HG03095 (cell line): ENCODE measurements around the gene BCO1.

Source experiments
- ATAC-seq: cut with Tn5 transposase; IDR thresholded peaks from one replicate; pipeline ENCODE4 v1.9.1; 2021; ENCODE audit warnings: moderate library complexity; ENCODE audit not compliant: unreplicated experiment

The BCO1 gene

DNA sequence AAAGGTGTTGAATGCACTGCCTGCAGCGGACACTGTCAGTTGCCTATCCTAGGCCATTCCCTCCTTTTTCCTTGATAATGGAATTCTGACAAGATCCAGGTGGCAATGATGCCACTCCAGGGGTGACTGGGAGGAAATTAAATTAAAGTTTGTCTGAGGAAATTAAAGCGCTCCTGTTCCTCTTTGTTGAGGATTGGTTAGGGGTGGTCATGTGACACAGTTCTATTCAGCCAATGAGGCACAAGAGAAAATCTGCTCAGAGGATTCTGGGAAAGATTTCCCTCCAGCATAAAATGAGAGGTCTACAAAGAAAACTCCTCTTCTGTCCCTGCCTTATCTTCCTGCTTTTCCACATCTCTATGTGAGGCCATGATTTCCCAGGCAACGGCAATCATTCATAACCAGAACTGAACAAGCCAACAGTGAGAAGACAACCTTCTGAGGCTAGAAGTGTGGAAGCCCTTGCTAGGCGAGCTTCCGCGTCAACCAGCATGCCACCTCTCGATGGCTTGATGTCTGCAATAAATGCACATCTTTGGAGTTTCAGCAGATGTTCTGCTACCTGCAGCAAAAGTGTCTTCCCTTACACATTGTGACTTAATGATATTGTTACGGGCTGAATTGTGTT lies 5.6 kb upstream of the BCO1 start:
- no peak for ATAC-seq

GRCh38 chr16:81237282-81237681 lies 1.2 kb upstream of the BCO1 start:
- ATAC-seq, result no peak

DNA sequence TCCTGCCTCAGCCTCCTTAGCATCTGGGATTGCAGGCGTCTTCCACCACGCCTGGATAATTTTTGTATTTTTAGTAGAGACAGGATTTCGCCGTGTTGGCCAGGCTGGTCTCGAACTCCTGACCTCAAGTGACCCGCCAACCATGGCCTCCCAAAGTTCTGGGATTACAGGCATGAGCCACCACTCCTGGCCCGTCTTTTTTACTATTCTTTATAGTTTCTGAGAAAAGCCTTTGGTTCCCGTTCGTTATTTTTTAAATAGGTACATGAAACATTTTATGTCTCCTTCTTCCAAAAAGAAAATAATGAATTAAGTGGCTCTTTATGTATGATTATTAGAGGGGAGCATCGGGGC lies 570 bp upstream of the BCO1 start:
- ATAC-seq, result no peak

DNA sequence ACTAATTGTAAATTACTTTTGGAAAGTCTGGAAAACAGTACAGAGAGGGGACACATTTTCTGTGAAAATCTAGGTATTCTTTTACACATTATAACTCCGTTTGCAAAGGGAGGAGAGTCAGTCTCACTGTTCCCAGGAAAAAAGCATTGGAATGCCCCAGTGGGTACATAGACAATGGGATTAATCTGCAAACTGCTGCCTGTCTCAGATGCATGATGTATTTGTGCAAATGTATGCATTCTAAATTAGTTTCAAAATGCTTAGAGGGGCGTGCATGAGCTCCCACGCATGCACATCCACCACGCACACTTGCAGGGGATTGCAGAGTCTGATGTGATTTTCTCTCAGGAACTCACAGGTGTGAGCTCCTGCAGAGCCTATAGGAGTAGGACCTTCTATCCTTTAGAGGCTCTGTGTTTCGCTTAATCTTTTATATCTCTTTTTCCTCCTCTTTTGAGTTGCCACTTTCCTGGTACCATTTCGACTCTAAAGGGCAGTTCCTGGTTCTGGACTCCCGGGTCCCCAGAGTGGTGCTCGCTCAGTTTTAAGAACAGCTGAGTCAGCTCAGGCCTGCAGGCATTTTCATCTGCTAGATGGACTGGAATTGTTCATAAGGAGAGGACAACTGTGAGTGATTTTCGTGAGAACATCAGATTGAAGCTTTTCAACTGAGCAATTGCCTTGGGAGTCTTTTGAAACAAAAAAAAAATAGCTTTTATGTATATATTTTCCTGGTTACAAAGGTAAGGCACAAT lies 1.1 kb downstream of the BCO1 start:
- ATAC-seq, result no peak

- ATAC-seq, result no peak
Observed at GRCh38 chr16:81241706-81242105, 3.2 kb downstream of the BCO1 start.

DNA sequence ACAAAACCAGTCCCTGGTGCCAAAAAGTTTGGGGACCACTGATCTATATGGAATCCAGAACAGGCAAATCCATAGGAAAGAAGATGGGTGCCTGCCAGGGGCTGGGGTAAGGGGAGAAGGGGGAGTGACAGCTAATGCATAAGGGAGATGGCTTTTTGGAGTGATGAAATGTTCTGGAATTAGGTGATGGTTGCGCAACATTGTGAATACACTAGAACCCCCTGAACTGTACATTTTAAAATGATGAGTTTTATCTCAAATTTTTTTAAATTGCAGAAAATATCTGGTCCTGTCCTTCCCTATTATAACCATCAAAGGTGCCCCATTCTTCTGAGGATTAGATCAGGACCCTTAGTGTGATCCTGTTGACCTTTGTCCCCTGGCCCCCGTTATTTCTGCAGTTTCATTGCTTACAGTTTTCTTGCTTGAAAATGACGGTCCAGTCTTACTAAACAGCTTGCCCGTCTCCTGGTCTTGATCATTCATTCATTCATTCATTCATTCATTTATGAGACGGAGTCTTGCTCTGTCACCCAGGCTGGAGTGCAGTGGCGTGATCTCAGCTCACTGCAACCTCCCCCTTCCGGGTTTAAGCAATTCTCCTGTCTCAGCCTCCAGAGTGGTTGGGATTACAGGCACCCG lies 4.6 kb downstream of the BCO1 start:
- no peak for ATAC-seq

DNA sequence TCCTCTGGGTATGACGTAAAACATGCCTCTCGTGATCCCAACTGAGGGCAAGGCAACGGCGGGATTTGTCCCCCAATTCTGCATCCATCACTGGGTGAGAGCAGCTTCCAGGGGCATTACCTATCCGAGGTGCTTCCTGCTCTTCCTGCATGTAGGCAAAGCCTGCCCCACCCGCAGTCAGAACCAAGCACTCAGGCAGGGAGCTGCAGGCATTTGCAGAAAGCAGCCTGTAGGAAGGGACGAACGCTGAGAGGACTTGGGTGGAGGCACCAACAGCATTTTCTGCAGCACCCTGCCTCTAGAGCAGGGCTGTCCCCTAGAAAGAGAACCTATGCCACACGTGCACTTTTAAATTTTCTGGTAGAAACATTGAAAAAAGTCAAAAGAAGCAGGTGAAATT lies 5.5 kb downstream of the BCO1 start:
- no peak for ATAC-seq

- no peak for ATAC-seq
Observed at GRCh38 chr16:81251871-81252270, 13.4 kb downstream of the BCO1 start.

DNA sequence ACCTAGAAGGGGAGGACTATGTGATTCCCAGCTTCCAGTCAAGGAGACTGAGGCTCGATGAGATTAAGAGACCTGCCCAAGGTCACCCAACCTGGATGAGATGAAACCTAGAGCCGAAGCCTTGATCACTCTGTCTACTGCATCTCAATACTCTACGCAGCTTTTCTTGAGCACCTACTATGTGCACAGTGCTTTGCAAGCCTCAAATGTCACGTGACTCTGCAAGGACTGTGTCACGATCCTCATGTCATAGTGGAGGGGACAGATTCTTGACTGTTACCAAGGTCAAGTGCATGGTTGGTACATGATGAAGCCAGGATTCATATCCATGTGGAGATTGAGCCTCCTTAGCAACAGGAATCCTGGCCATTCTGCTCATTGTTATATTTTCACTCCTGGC lies 14.7 kb downstream of the BCO1 start:
- no peak for ATAC-seq

DNA sequence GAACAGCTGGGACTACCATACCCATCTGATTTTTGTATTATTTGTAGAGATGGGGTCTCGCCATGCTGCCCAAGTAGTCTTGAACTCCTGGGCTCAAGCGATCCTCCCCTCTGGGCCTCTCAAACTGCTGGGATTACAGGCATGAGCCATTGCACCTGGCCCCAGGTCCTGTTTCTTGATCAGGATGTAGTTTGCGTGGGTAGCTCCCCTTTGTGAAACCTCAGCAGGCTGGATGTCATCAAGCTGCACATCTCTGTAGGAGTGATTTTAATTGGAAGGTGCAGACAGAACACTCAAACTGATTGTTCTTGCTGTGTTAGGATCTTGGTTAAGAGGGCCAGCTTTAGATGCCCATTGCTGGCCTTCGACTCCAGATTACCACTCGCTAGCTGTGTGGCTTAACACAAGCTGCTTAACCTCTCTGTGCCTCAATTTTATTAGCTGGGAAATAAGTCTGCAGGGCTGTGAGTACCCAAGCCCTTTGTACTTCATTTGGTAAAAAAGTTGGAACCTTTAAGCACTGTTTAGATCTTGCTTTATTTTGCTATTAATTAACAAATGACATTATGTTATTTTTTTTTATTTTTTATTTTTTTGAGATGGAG lies 16.5 kb downstream of the BCO1 start:
- ATAC-seq, result no peak

GRCh38 chr16:81259916-81260315 lies 21.4 kb downstream of the BCO1 start:
- no peak for ATAC-seq

- no peak for ATAC-seq
Observed at GRCh38 chr16:81261049-81261648, 22.7 kb downstream of the BCO1 start.

DNA sequence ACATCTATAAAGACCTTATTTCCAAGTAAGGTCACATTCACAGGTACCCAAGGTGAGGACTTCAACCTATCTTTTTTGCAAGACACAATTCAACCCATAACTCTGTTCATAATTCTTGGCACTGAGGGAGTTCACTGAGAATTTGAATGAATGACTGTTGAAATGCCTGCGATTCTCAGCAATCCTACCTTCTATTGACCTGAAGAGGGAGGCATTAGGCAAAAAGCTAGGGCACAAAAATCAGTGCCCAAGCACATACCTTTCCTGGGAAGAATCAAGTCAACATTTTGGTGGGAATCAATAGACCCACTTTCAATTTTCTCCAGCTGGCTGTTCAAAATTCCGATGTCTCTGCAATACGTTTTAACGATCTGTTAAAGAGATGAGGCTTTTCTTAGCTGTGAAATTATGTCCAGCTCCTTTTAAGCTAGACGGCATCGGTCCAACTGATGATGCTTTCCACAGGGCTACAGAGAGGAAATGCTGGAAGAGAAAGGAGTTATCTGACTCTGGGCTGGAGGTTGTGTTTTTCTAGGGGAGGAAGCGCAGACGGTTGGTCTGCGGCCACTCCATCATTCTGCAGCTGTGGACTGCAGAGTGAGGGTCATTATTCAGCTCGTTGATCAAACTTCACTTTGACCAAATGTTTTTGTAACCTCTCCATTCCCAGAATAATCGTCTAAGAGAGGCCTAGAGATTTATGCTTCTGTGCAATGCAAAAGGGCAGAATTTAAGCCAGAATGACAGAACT lies 25.2 kb downstream of the BCO1 start:
- ATAC-seq, result no peak

- ATAC-seq, result no peak
Observed at GRCh38 chr16:81264386-81264785, 25.9 kb downstream of the BCO1 start.

- ATAC-seq, result no peak
Observed at GRCh38 chr16:81265052-81265451, 26.6 kb downstream of the BCO1 start.

- no peak for ATAC-seq
Observed at GRCh38 chr16:81265658-81266451, 27.4 kb downstream of the BCO1 start.

- ATAC-seq, result no peak
Observed at GRCh38 chr16:81266680-81267095, 28.2 kb downstream of the BCO1 start.

GRCh38 chr16:81268509-81268908 lies 30.0 kb downstream of the BCO1 start:
- ATAC-seq, result no peak

DNA sequence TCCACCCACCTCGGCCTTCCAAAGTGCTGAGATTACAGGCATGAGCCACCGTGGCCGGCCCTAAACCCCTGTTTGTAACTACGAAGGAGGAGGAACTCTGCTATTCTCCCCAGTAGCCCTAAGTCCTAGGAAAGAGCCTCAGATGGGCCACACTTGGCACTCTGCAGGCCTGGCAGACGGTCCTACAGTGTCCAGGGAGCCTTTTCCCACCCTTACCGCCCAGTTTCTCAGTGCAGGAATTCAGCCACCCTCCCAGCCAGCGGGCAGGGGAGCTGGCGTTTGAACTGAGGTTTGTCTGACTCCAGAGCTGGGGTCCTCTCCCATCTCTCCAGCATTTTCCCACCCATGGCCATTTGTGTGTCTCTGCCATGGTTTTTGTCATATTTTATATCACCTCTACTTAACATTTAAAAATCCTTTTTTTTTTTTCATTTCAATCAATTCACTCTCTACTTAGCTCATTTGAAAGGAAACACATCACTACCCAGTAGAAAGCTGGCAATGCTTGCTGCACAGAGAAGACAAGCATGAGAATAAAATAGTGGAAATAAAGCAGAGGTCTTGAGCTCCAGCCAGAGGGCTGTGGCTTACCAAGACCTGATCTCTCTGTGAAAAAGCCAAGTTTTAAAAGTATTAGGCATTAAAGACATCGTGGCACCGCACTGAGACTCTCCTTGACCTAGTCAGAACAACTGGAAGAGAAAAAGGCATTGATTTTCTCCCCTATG lies 34.9 kb downstream of the BCO1 start:
- no peak for ATAC-seq
